ENCODE data around the gene ARL2.
"Not testable (repeated sequence)": the region's sequence is repeated elsewhere in the genome, so short reads cannot be mapped to it uniquely, and the experiment has no call there.

The ARL2 gene

GRCh38 chr11:65008873-65009272 lies 5.1 kb upstream of the ARL2 start:
- DNase-seq, result no peak

GRCh38 chr11:65013130-65013887 lies 651 bp upstream of the ARL2 start:
- DNase-seq, result peak; percentile 84

- no peak for DNase-seq
Measured at GRCh38 chr11:65014726-65015227, 817 bp downstream of the ARL2 start.

- DNase-seq, result no peak
Measured at GRCh38 chr11:65016705-65017104, 2.7 kb downstream of the ARL2 start.

- DNase-seq, result no peak
Measured at GRCh38 chr11:65017937-65018336, 4.0 kb downstream of the ARL2 start.

- DNase-seq, result no peak
Measured at GRCh38 chr11:65019824-65020223, 5.9 kb downstream of the ARL2 start.

GRCh38 chr11:65021003-65021402 lies 7.0 kb downstream of the ARL2 start:
- no peak for DNase-seq

GRCh38 chr11:65021509-65021908 lies 7.5 kb downstream of the ARL2 start:
- no peak for DNase-seq

- not testable (repeated sequence) for DNase-seq
Measured at GRCh38 chr11:65023502-65023901, 9.5 kb downstream of the ARL2 start.

- DNase-seq, result no peak
Measured at GRCh38 chr11:65026810-65027209, 12.8 kb downstream of the ARL2 start.

- DNase-seq, result peak; percentile 88
Measured at GRCh38 chr11:65027213-65028067, 13.5 kb downstream of the ARL2 start, which contains the start of gene SNX15. SNX15 (plus strand) TSS chr11:65027439; CDS start chr11:65027538, 99 bp downstream.

- no peak for DNase-seq
Measured at GRCh38 chr11:65032216-65032615, 18.3 kb downstream of the ARL2 start.

GRCh38 chr11:65034423-65034822 lies 20.5 kb downstream of the ARL2 start:
- DNase-seq, result no peak

GRCh38 chr11:65035579-65035978 lies 21.6 kb downstream of the ARL2 start:
- DNase-seq, result no peak

- no peak for DNase-seq
Measured at GRCh38 chr11:65036931-65037330, 23.0 kb downstream of the ARL2 start.

GRCh38 chr11:65040520-65040846 lies 26.5 kb downstream of the ARL2 start:
- no peak for DNase-seq

- peak; percentile 72 for DNase-seq
Measured at GRCh38 chr11:65040847-65041622, 27.1 kb downstream of the ARL2 start, which contains the start of gene SAC3D1. SAC3D1 (plus strand) TSS chr11:65041210; CDS start chr11:65041293, 83 bp downstream.

- no peak for DNase-seq
Measured at GRCh38 chr11:65042891-65043290, 28.9 kb downstream of the ARL2 start.

- no peak for DNase-seq
Measured at GRCh38 chr11:65043881-65044501, 30.0 kb downstream of the ARL2 start.

- DNase-seq, result no peak
Measured at GRCh38 chr11:65045061-65045460, 31.1 kb downstream of the ARL2 start.

GRCh38 chr11:65045728-65046127 lies 31.8 kb downstream of the ARL2 start:
- DNase-seq, result no peak

Measured in T-helper 9 cell (primary cell).